Sigmoid colon (tissue), 7 donors: Measurements from ENCODE around the gene TBKBP1. TPM values are rescaled to one million over a fixed set of nuclear protein-coding genes. Genes with fewer than 3 reads are reported as not detected.

ENCODE experiments used
- DNase-seq: peaks from one replicate; pipeline ENCODE4 v3.0.0-alpha.2; 2019
- H3K27ac ChIP-seq, 4 donors: fragments of 200-600 bp; sonication (generic); one replicate each; pipeline ENCODE4 v1.5.1; 2016 to 2019; ENCODE audit warnings: mild to moderate bottlenecking in 1 of 4
- H3K27me3 ChIP-seq, 3 donors: fragments of 200-600 bp; sonication (generic); one replicate each; pipeline ENCODE4 v1.5.1; 2019; ENCODE audit warnings: mild to moderate bottlenecking in 1 of 3
- H3K36me3 ChIP-seq, 4 donors: fragments of 200-600 bp; sonication (generic); one replicate each; pipeline ENCODE4 v1.5.1; 2016 to 2019
- H3K4me1 ChIP-seq, 4 donors: fragments of 200-600 bp; sonication (generic); one replicate each; pipeline ENCODE4 v1.5.1; 2017 to 2019
- H3K4me3 ChIP-seq, 4 donors: fragments of 200-600 bp; sonication (generic); one replicate each; pipeline ENCODE4 v1.5.1; 2017 to 2019; ENCODE audit warnings: mild to moderate bottlenecking in 2 of 4, moderate library complexity in 1 of 4
- H3K9me3 ChIP-seq, 4 donors: fragments of 200-600 bp in 3 of 4; sonication (generic) in 3 of 4; one replicate each; pipeline versions ENCODE4 v1.5.1 to v1.6.1; 2013 to 2019
- EP300 ChIP-seq, 4 donors: sonication (generic); formaldehyde crosslinking; IDR thresholded peaks; one replicate each; pipeline ENCODE4 v1.6.1; 2017; ENCODE audit warnings: antibody characterized with exemption in 4 of 4
- POLR2A ChIP-seq, 2 donors: fragments of 450-650 bp; IDR thresholded peaks; one replicate each; pipeline ENCODE4 v1.6.1; 2016; ENCODE audit warnings: antibody characterized with exemption in 2 of 2, mild to moderate bottlenecking in 2 of 2, moderate library complexity in 2 of 2
- POLR2AphosphoS5 ChIP-seq, 4 donors: sonication (generic); formaldehyde crosslinking; IDR thresholded peaks; one replicate each; pipeline ENCODE4 v1.6.1; 2017; ENCODE audit warnings: antibody characterized with exemption in 4 of 4
- WGBS, 2 donors: extraction: QIAGEN DNeasy Blood & Tissue Kit; methylation state at CpG; one replicate each; pipeline ENCODE4 v1.1.7; 2013; 5-methylcytosine and 5-hydroxymethylcytosine counted together
- intact Hi-C: fragments of 100-400 bp; cut with DNase I; formaldehyde crosslinking; loops from one replicate; pipeline ENCODE4 v1.15.1; 2023
- polyA plus RNA-seq, 3 donors: library from polyadenylated mRNA; stranded (reverse); fragments of 200-250 nt; gene quantifications; one replicate each; pipeline ENCODE4 v1.2.3, GENCODE V29; 2013
- total RNA-seq, 4 donors: library from RNA; depleted of rRNA; stranded (reverse); fragments of >200 nt; gene quantifications; one replicate each; pipeline ENCODE4 v1.1.0, GENCODE V29; 2016
- TF ChIP-seq, protein P1 (sequence below), 4 experiments: fragments of 450-650 bp in 3 of 4; fragments of 200-600 bp in 1 of 4; IDR thresholded peaks; one replicate each; pipeline ENCODE4 v1.5.1; 2016 to 2019; ENCODE audit warnings: antibody characterized with exemption in 4 of 4, mild to moderate bottlenecking in 3 of 4, moderate library complexity in 2 of 4
- donor health status: healthy with polysubstance abuse.
- donor health status: Bipolar disorder and iron deficiency.
- donor health status: healthy.

TBKBP1 gene
- total and polyA plus RNA-seq, 7 donors, result 3.5 to 25.5 (median 7.8) TPM

DNA sequence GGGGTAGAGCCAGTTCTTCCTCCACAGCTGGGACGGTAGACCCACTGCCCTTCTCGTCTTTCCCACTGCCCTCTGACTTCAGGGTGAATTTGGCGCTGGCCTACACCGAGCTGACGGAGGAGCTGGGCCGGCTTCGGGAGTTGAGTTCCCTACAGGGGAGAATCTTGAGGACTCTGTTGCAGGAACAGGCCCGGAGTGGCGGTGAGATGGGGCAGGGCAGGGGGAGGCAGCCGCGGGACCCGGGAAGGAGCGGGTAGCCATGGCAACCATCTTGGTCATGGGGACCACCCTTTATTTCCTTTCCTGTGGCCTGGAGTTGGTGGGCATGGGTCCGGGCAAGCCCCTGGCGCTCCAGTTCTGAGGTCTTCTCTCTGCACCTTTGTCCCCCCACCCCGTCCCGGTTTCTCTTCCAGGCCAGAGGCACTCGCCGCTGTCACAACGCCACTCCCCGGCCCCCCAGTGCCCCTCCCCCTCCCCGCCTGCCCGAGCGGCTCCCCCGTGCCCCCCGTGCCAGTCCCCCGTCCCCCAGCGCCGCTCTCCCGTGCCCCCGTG is 14.4 kb downstream of the TBKBP1 start:
- H3K4me3 ChIP-seq, result peak overlapping the region; percentile 12 to 44 (median 42)
- peak overlapping the region; percentile 55 to 65 (median 58) for H3K27ac ChIP-seq
- TF ChIP-seq POLR2AphosphoS5 (IDR thresholded peaks at IDR 0.05) (no peak), POLR2A (IDR thresholded peaks at IDR 0.05) (no peak), EP300 (IDR thresholded peaks at IDR 0.05) (no peak)
- TF ChIP-seq, protein P1, sequence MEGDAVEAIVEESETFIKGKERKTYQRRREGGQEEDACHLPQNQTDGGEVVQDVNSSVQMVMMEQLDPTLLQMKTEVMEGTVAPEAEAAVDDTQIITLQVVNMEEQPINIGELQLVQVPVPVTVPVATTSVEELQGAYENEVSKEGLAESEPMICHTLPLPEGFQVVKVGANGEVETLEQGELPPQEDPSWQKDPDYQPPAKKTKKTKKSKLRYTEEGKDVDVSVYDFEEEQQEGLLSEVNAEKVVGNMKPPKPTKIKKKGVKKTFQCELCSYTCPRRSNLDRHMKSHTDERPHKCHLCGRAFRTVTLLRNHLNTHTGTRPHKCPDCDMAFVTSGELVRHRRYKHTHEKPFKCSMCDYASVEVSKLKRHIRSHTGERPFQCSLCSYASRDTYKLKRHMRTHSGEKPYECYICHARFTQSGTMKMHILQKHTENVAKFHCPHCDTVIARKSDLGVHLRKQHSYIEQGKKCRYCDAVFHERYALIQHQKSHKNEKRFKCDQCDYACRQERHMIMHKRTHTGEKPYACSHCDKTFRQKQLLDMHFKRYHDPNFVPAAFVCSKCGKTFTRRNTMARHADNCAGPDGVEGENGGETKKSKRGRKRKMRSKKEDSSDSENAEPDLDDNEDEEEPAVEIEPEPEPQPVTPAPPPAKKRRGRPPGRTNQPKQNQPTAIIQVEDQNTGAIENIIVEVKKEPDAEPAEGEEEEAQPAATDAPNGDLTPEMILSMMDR (IDR thresholded peaks at IDR 0.05), result no peak
- intact Hi-C loops, result no loop called here
- peaks cover 0 to 22% (median 7%) of the 10 kb centered on the region in 4 donors for H3K36me3 ChIP-seq
- peaks cover 0 to 4% (median 0%) of the 10 kb centered on the region in 3 donors for H3K27me3 ChIP-seq
- DNase-seq, result peak; percentile 67
- WGBS, 2 donors, result 42 to 69% methylated on average over 31 of the region's 31 CpGs
- H3K4me1 ChIP-seq, result peaks cover 0 to 21% (median 17%) of the 10 kb centered on the region in 4 donors
- H3K9me3 ChIP-seq, result no peaks in the 10 kb centered on the region

DNA sequence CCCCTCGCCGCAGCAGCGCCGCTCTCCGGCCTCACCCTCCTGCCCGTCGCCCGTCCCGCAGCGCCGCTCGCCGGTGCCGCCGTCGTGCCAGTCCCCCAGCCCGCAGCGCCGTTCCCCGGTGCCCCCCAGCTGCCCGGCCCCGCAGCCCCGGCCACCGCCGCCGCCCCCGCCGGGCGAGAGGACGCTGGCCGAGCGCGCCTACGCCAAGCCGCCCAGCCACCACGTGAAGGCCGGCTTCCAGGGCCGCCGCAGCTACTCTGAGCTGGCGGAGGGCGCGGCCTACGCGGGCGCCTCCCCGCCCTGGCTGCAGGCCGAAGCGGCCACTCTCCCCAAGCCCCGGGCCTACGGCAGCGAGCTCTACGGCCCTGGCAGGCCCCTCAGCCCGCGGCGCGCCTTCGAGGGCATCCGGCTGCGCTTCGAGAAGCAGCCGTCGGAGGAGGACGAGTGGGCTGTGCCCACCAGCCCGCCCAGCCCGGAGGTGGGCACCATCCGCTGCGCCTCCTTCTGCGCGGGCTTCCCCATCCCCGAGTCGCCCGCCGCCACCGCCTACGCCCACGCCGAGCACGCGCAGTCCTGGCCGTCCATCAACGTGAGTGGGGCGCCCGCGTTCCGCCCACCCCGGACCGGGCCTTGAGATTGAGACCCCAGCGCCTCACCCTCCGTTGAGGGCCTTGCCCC is 15.0 kb downstream of the TBKBP1 start:
- Histone ChIP-seq H3K9me3 (no peaks in the 10 kb centered on the region), H3K4me1 (peaks cover 0 to 21% (median 17%) of the 10 kb centered on the region in 4 donors), H3K27ac (peak overlapping the region; percentile 55 to 65 (median 58)), H3K36me3 (peaks cover 0 to 22% (median 7%) of the 10 kb centered on the region in 4 donors), H3K27me3 (peaks cover 0 to 10% (median 5%) of the 10 kb centered on the region in 3 donors), H3K4me3 (peak overlapping the region in 3 of 4 donors; percentile 42 to 44 (median 43))
- WGBS, 2 donors, result 35 to 68% methylated on average over 89 of the region's 89 CpGs
- intact Hi-C loops, result no loop called here
- peak; percentile 68 for DNase-seq
- TF ChIP-seq POLR2AphosphoS5 (IDR thresholded peaks at IDR 0.05), result peak in 1 of 4 donors; percentile 43
- no peak for TF ChIP-seq POLR2A (IDR thresholded peaks at IDR 0.05)

DNA sequence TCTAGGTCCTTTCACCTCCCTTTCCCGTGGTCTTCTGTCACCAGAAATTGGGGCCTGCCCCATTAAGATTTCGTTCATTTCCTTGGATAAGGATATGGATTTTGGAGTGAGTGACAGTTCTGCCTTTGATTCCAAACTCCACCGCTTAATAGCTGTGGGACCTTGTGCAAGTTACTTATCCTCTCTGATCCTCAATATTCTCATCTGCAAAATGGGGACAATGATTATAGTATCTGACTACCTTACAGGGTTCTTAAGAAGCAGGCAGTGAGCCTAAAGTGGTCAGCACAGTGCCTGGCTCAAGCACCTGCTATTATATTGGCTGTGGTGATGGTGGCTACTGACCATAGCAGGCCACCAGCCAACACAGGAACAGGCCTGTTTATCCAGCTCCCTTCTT is 15.6 kb downstream of the TBKBP1 start:
- no peak for TF ChIP-seq EP300 (IDR thresholded peaks at IDR 0.05)
- TF ChIP-seq, protein P1 (IDR thresholded peaks at IDR 0.05), result no peak
- DNase-seq, result no peak
- H3K9me3 ChIP-seq, result no peaks in the 10 kb centered on the region
- H3K4me1 ChIP-seq, result peaks cover 0 to 21% (median 17%) of the 10 kb centered on the region in 4 donors
- peak overlapping the region in 1 of 4 donors; percentile 43 for H3K4me3 ChIP-seq
- peaks cover 0 to 13% (median 10%) of the 10 kb centered on the region in 3 donors for H3K27me3 ChIP-seq
- peak overlapping the region in 1 of 4 donors; percentile 65 for H3K27ac ChIP-seq
- intact Hi-C loops, result no loop called here
- peaks cover 0 to 22% (median 7%) of the 10 kb centered on the region in 4 donors for H3K36me3 ChIP-seq
- 89 to 94% methylated on average over 3 of the region's 3 CpGs for WGBS, 2 donors

DNA sequence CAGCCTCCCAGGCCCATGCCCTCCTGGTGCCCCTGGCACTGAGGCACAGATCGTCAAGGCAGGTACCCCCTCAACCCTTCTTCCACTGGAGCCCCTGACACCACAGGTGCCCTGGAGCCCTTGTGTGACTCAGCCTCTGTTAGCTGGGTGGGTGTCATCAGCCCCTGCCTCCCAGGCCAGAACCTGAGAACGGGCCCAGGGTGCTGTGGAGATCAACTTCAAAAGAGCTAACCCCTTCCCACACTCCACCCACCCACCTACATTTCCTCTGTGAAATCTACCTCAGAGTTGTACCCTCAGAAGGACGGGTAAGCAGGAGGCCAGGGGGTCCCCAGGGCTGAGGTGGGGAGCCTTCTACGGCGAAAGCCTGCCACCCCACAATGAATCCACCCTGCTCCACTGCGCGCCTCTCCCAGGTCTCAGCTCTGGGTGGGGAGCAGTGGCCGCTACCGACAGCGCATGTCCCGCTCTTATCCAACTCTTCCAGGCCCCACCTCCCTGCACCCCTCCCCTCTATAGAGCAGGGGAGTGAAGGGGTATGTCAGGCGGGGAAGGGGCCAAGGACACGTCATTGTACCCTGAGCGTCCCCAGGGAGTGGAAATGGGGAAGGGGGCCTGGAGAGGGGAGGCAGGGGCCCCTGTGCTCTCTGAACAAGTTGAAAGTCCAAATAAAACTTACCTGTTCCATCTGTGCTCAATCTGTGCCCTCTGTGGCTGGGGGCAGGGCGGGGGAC is 17.6 kb downstream of the TBKBP1 start:
- Histone ChIP-seq H3K4me1 (peaks cover 0 to 13% (median 8%) of the 10 kb centered on the region in 4 donors), H3K27me3 (peaks cover 0 to 27% (median 14%) of the 10 kb centered on the region in 3 donors), H3K36me3 (peaks cover 0 to 22% (median 7%) of the 10 kb centered on the region in 4 donors), H3K27ac (no peak overlapping the region), H3K9me3 (no peaks in the 10 kb centered on the region), H3K4me3 (no peak overlapping the region)
- intact Hi-C loops, result no loop called here
- 86 to 93% methylated on average over 15 of the region's 15 CpGs for WGBS, 2 donors
- TF ChIP-seq EP300 (IDR thresholded peaks at IDR 0.05) (no peak), POLR2A (IDR thresholded peaks at IDR 0.05) (no peak), POLR2AphosphoS5 (IDR thresholded peaks at IDR 0.05) (no peak)
- TF ChIP-seq, protein P1 (IDR thresholded peaks at IDR 0.05), result no peak
- DNase-seq, result peak; percentile 59
